Endothelial cell of umbilical vein (primary cell): ENCODE results near the gene KCNC4. TPM values are rescaled to one million over a fixed set of nuclear protein-coding genes. Genes with fewer than 3 reads are reported as not detected.

Experiments
- BruUV-seq: library from RNA; stranded (reverse); fragments of 400-500 nt; replicated peaks from 2 replicates; lab custom pipeline; 2021; lab: Mats Ljungman, UMichigan
- CTCF ChIA-PET: fragments of 300-600, 350-600 bp; sonication (Branson Sonifier 250); formaldehyde crosslinking; loops from one replicate; lab custom pipeline; 2021; ENCODE audit warnings: antibody characterized with exemption, inconsistent platforms; lab: Charles Lee
- POLR2A ChIA-PET: fragments of 300-600, 350-600 bp; sonication (Branson Sonifier 250); formaldehyde crosslinking; loops from one replicate; lab custom pipeline; 2021; ENCODE audit warnings: antibody characterized with exemption, inconsistent platforms; lab: Charles Lee
- DNase-seq: peaks from one replicate; pipeline ENCODE4 v3.0.0-alpha.2; 2011; ENCODE audit warnings: low read depth, low spot score
- FAIRE-seq: peaks from 2 replicates; lab custom pipeline; 2011; peaks lifted over from hg19 to GRCh38; lab: Jason Lieb, UNC
- H2AFZ ChIP-seq: 2 replicates; pipeline ENCODE4 v1.6.0; 2012; ENCODE audit warnings: low read depth, low read length, control low read depth, inconsistent platforms
- H3K27ac ChIP-seq: 2 replicates; pipeline ENCODE4 v1.5.1; 2011; ENCODE audit warnings: low read depth, mild to moderate bottlenecking, control low read depth, low read length, moderate library complexity; ENCODE audit not compliant: insufficient read depth
- H3K27me3 ChIP-seq, 2 experiments: 2 replicates each; pipeline versions ENCODE4 v1.6.0 to v1.6.1; 2011; ENCODE audit warnings: low read length in 2 of 2, mixed read lengths in 1 of 2; ENCODE audit not compliant: control insufficient read depth in 2 of 2, insufficient read depth in 2 of 2
- H3K36me3 ChIP-seq, 2 experiments: 2 replicates in 1 of 2; 3 replicates in 1 of 2; pipeline ENCODE4 v1.5.1; 2011; ENCODE audit warnings: low read length in 2 of 2, mild to moderate bottlenecking in 1 of 2, moderate library complexity in 1 of 2; ENCODE audit not compliant: control insufficient read depth in 2 of 2, insufficient read depth in 2 of 2; ENCODE audit errors: extremely low read depth in 1 of 2
- H3K4me1 ChIP-seq: 3 replicates; pipeline ENCODE4 v1.5.1; 2011; ENCODE audit warnings: mild to moderate bottlenecking, low read length; ENCODE audit not compliant: control insufficient read depth, insufficient read depth; ENCODE audit errors: extremely low read depth
- H3K4me2 ChIP-seq: 2 replicates; pipeline ENCODE4 v1.6.1; 2011; ENCODE audit warnings: low read length, control low read depth, mixed read lengths; ENCODE audit not compliant: insufficient read depth
- H3K4me3 ChIP-seq, 3 experiments: fragments of 200-600 bp in 1 of 3; sonication (generic), shearing (Covaris generic) in 1 of 3; replicated peaks in 1 of 3; 2 replicates each; pipeline ENCODE4 v1.5.1; 2011 to 2016; ENCODE audit warnings: control low read depth in 3 of 3, low read length in 3 of 3, mild to moderate bottlenecking in 2 of 3, inconsistent platforms in 1 of 3, low read depth in 1 of 3, moderate library complexity in 1 of 3; ENCODE audit not compliant: insufficient read depth in 1 of 3
- H3K79me2 ChIP-seq: 2 replicates; pipeline ENCODE4 v1.6.0; 2012; ENCODE audit warnings: low read length, inconsistent platforms; ENCODE audit not compliant: control insufficient read depth, insufficient read depth
- H3K9ac ChIP-seq: replicated peaks from 2 replicates; pipeline ENCODE3; 2011; ENCODE audit warnings: low read length, control low read depth; ENCODE audit not compliant: insufficient read depth; ENCODE audit errors: extremely low read depth
- H3K9me1 ChIP-seq: replicated peaks from 3 replicates; pipeline ENCODE4 v1.6.0; 2011; ENCODE audit warnings: mild to moderate bottlenecking, low read length; ENCODE audit not compliant: control insufficient read depth, insufficient read depth; ENCODE audit errors: extremely low read depth
- H3K9me3 ChIP-seq: replicated peaks from 2 replicates; pipeline ENCODE4 v1.5.1; 2012; ENCODE audit warnings: low read length, inconsistent platforms; ENCODE audit not compliant: control insufficient read depth, insufficient read depth
- H4K20me1 ChIP-seq: replicated peaks from 2 replicates; pipeline ENCODE3; 2011; ENCODE audit warnings: mild to moderate bottlenecking, low read length; ENCODE audit not compliant: control insufficient read depth, insufficient read depth; ENCODE audit errors: extremely low read depth
- CTCF ChIP-seq, 2 donors: IDR thresholded peaks; 1 replicate in 1 of 2; 2 replicates in 1 of 2; pipeline ENCODE4 v1.5.1; 2011; ENCODE audit warnings: low read length in 2 of 2, mild to moderate bottlenecking in 2 of 2, moderate library complexity in 2 of 2, control low read depth in 1 of 2, inconsistent platforms in 1 of 2, low read depth in 1 of 2; ENCODE audit not compliant: insufficient read depth in 1 of 2; ENCODE audit errors: extremely low read depth in 1 of 2
- EZH2 ChIP-seq: IDR thresholded peaks from 2 replicates; pipeline ENCODE4 v1.6.1; 2012; ENCODE audit warnings: borderline replicate concordance, low read depth, mild to moderate bottlenecking, moderate library complexity, low read length, inconsistent platforms; ENCODE audit not compliant: severe bottlenecking
- FOS ChIP-seq: IDR thresholded peaks from 2 replicates; pipeline ENCODE4 v1.6.1; 2011; ENCODE audit warnings: mild to moderate bottlenecking, low read length, moderate library complexity, borderline replicate concordance; ENCODE audit not compliant: insufficient read depth
- GATA2 ChIP-seq: IDR thresholded peaks from 2 replicates; pipeline ENCODE4 v1.7.0; 2011; ENCODE audit warnings: low read depth, mild to moderate bottlenecking, moderate library complexity, mixed read lengths, low read length; ENCODE audit not compliant: insufficient read length, insufficient read depth
- JUN ChIP-seq: IDR thresholded peaks from 2 replicates; pipeline ENCODE4 v1.6.1; 2011; ENCODE audit warnings: borderline replicate concordance, low read depth; ENCODE audit not compliant: insufficient read length, insufficient read depth
- MAX ChIP-seq: IDR thresholded peaks from 2 replicates; pipeline ENCODE4 v1.6.1; 2011; ENCODE audit not compliant: insufficient read depth, insufficient read length
- MYC ChIP-seq: IDR thresholded peaks from one replicate; pipeline ENCODE4 v1.6.1; 2011; ENCODE audit warnings: mild to moderate bottlenecking, low read depth, low read length
- POLR2A ChIP-seq: IDR thresholded peaks from 2 replicates; pipeline ENCODE4 v1.6.1; 2012; ENCODE audit warnings: low read depth, mild to moderate bottlenecking, control low read depth, low read length
- POLR2AphosphoS5 ChIP-seq: IDR thresholded peaks from 2 replicates; pipeline ENCODE4 v1.6.1; 2012; ENCODE audit warnings: low read depth, mild to moderate bottlenecking, control low read depth, low read length, moderate library complexity; ENCODE audit not compliant: insufficient read depth
- dilution Hi-C: fragments of 300-500 bp; cut with MboI; formaldehyde crosslinking; loops from one replicate; pipeline ENCODE4 v1.15.0; 2019; ENCODE audit warnings: low sequenced_read_pairs; ENCODE audit not compliant: extremely low pct_ligation_motif_present
- intact Hi-C: fragments of 100-400 bp; cut with micrococcal nuclease; formaldehyde crosslinking; loops from one replicate; pipeline ENCODE4 v1.10.0; 2022
- polyA plus RNA-seq, 4 experiments: library from polyadenylated mRNA; depleted of rRNA in 3 of 4; stranded (reverse) in 3 of 4; unstranded in 1 of 4; fragments of >200 nt; gene quantifications; 2 replicates each; pipeline versions ENCODE4 v1.2.1 to v1.2.3, GENCODE V29; 2011 to 2012; ENCODE audit warnings: missing spikeins in 1 of 4
- total RNA-seq: library from RNA; stranded (reverse); gene quantifications from 2 replicates; pipeline ENCODE4 v1.2.3, GENCODE V29; 2021

KCNC4 gene
- total and polyA plus RNA-seq, 2 donors (not counting 3 experiments of a cell fraction or from before 2014, with no cell fraction given), result 6.7 to 22.5 TPM

- peaks cover 0 to 2% of the 10 kb centered on the region in 2 experiments for H3K27me3 ChIP-seq
- no peak overlapping the region for H3K9ac ChIP-seq
- no peak for FAIRE-seq
- H2AFZ ChIP-seq, result no peak overlapping the region
- intact Hi-C loops (no loop called here), dilution Hi-C loops (no loop called here)
- no peaks in the 10 kb centered on the region for H3K79me2 ChIP-seq
- TF ChIP-seq CTCF (IDR thresholded peaks at IDR 0.05; ENCODE audit: extremely low read depth in 1 of 2, insufficient read depth in 1 of 2, low read depth in 1 of 2, low read length in 2 of 2) (no peak), FOS (no peak), EZH2 (no peak), POLR2A (no peak), GATA2 (no peak), MYC (no peak), JUN (no peak), MAX (no peak), POLR2AphosphoS5 (no peak)
- no peak overlapping the region for H3K4me3 ChIP-seq
- H3K27ac ChIP-seq, result no peak overlapping the region
- no peaks in the 10 kb centered on the region for H3K36me3 ChIP-seq
- BruUV-seq, result no TSS peak
- H3K4me1 ChIP-seq, result no peaks in the 10 kb centered on the region
- no peak overlapping the region for H3K4me2 ChIP-seq
- H3K9me1 ChIP-seq, result no peaks in the 10 kb centered on the region
- ChIA-PET CTCF (interaction anchor here (2.0 kb wide), 1 partner anchor 31 kb away, joined by 7 read pairs; no protein-coding TSS in a partner anchor), POLR2A (no interaction called here)
- DNase-seq, result no peak
- no peaks in the 10 kb centered on the region for H4K20me1 ChIP-seq
- H3K9me3 ChIP-seq, result no peaks in the 10 kb centered on the region
Measured at GRCh38 chr1:110165761-110166231, 44.3 kb upstream of the KCNC4 start.
